Stimulated activated CD8-positive, alpha-beta memory T cell treated with anti-CD3 and anti-CD28 coated beads, Interleukin-4, amount 100 ng/mL, for 48 hours (primary cell): ENCODE results near the gene IGSF3.
A peak's percentile ranks its signal among the peaks of the same experiment; 100 is the strongest.
"Not testable (repeated sequence)": the region's sequence is repeated elsewhere in the genome, so short reads cannot be mapped to it uniquely, and the experiment has no call there.

ENCODE experiments used
- DNase-seq: peaks from one replicate; pipeline ENCODE4 v3.0.0-alpha.2; 2020

The IGSF3 gene

GRCh38 chr1:116657836-116658235, 9.7 kb downstream of the IGSF3 start:
- DNase-seq: not testable (repeated sequence)

DNA sequence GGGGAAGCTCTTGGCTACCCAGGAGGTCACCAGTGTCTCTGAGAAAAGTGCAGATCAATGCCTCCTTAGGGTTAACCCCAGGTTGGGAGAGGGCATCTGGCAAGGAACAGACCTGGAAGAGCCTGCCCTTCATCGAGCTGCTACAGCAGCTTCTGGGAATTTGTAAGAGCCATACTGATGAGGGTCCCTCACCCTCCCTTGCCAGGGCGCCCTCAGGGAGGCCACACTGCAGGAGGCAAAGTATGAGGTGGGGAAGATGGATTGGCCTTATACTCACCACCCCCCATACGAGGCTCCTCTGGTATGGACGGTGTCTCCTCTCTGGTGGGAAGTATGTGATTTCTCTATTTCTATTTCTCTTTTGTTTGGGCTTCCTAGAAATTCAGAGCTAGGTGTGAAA, 13.2 kb downstream of the IGSF3 start:
- no peak for DNase-seq

DNA sequence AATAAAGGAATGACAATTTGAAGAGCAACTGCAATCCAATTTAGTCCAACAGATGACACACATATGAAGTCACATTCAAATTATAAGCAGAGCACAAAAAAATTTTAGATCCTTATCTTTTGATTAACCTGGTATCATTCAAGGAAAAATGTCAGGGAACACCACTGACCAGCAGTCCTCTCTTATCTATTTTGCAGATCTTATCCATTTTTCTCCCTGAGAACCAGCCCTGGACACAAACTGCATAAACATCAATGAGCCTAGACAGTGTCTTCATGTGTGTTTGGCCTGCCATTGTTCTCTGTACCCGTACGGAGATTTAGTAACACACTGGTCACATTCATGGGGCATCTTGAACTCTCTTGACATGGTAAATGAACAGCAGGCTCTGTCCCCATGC, 14.9 kb downstream of the IGSF3 start:
- DNase-seq: not testable (repeated sequence)

GRCh38 chr1:116650781-116651180, 16.8 kb downstream of the IGSF3 start:
- not testable (repeated sequence) for DNase-seq

DNA sequence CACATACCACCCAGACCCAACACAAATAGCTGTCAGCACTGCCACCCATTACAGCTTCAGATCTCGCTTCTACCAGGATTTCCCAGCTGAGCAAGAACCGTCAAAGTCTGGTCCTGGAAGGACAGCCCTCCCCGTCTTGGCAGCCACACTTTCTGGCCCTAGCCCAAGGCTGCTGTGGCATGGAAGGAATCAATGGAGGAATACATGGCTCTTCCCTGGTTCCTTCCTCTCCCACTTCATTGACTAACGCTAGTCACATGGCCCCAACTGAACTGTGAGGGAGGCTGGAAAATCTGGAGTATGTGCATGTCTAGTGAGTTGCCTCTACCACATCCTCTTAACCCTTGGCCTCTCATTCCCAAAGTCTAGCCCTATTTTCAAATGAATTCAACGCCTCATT, 18.5 kb downstream of the IGSF3 start:
- DNase-seq: not testable (repeated sequence)

GRCh38 chr1:116648325-116648724, 19.2 kb downstream of the IGSF3 start:
- not testable (repeated sequence) for DNase-seq

DNA sequence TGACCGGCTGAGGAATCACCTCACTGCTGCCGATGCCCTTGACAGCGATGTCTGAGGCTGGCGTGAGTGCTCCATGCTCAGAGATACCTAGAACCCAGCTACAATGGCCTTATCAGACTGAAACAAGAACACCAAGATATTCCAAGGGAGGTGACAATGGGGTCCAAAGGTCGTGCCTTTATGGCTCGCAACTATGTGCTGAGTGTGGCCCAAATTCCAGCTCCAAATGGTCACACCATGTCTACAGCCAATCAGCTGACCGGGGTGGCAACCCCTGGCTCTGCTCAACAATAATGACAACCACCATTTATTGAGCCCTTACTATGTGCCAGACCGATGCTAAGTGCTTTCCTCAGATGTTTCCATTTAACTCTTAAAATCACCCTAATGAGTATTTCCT, 20.3 kb downstream of the IGSF3 start:
- not testable (repeated sequence) for DNase-seq

DNA sequence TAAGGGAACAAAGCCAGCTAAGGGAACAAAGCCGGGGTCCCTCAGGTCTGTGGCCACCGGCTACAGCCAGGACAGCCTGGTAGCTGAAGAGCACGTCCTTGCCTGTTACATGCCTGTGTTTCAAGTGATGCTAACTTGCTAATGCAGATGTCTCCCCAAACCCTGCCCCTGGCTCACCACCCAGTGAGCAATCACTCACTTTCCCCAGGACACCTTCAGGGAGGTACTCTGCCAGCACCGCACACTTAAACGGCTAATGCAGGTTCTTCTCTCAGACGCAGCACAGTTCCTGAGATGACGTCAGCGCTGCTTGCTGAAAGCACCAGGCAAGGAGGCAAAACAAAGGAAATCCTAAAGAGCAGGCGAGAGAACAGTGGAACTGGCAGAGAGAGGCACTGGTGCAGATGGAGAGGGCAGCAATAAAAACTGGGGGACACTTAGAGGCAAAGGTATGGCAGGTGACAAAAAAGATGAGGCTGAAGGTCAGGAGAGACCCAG, 20.8 kb downstream of the IGSF3 start:
- not testable (repeated sequence) for DNase-seq

- not testable (repeated sequence) for DNase-seq
These were observed 21.5 kb downstream of the IGSF3 start for GRCh38 chr1:116645802-116646672.

DNA sequence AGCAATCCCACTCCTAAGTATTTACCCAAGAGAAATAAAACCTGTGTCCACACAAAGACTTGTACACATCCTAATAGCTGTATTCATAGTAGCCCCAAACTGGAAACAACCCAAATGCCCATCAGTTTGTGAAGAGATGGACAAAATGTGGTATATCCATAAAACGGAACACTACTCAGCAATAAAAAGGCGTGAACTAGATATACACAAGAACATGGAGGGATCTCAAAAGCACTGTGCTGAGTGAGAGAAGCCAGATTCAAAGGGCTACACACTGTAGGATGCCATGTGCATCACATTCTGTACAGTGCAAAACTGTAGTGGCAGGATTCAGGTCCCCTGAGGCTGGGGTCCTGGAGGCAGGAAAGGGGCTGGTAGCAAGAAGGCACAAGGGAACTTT, 22.5 kb downstream of the IGSF3 start:
- not testable (repeated sequence) for DNase-seq

- DNase-seq: not testable (repeated sequence)
These were observed 23.4 kb downstream of the IGSF3 start for GRCh38 chr1:116644096-116644495.

DNA sequence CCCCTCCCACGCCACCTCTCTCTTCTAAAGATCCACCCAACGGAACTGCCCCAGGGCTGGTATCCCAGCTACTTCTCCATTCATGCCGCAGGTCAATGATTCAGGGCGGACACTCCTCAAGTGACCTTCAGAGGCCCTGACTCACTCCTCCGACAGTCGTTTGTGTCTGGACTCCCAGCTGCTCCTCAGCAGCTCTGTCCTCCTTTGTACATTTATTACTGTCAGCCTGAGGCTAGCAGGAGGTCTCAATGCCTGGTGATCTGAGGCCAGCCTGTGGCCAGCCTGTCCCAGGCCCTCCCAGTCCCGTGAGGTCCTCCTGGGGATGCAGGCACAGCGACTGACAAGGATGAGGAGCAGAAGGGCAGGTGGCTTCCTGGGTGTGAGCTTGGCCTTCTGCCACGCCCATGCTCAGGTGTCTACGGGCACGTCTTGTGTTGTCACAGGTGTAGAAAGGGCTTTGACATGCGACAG, 24.2 kb downstream of the IGSF3 start:
- DNase-seq: not testable (repeated sequence)

- not testable (repeated sequence) for DNase-seq
These were observed 24.9 kb downstream of the IGSF3 start for GRCh38 chr1:116642311-116643280.

GRCh38 chr1:116637583-116637982, 29.9 kb downstream of the IGSF3 start:
- peak; percentile 39 for DNase-seq

- DNase-seq: not testable (repeated sequence)
These were observed 30.9 kb downstream of the IGSF3 start for GRCh38 chr1:116636584-116636983.

GRCh38 chr1:116634386-116634785, 33.1 kb downstream of the IGSF3 start:
- DNase-seq: not testable (repeated sequence)

DNA sequence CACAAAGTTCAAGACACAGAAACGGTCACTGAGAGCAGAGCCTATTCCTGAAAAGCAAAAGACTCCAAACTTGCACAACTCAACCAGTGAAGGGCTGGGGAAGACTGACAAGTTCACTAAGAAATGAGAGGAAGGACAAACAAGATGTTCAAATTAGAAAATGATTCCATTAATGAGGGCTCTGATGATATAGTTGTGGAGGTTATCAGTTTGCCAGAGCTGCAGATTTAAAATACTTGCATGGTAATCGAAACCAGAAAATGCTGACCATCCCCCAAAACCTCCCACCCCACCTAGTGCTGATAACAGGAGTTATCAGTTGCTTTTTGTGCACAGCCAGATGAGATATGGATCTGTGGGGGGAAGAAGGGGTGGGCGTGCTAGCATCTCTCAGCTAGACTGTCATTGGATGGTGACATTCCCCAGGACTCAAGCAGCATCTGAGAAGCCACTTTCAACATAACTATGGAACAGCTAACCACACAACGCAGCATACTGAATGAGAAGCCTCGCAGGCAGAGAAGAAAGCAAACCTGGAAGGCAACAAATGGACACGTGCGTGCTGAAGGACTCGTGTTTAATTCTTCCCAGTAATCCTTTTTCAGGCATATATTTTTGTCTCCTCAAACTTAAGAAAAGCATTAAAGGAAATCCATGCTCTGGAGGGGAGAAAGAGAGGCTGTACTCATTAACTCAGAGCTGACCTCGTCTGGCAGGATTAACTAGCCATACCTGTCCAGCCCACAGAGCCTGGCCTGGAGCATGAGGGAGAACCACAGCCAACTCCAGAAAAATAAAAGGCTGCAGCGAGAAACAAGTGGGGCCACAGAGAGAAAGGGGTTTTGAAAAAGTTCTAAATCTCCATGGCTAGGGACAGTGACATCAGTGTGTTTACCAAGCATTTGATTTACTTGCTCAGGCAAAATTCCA, 35.3 kb downstream of the IGSF3 start:
- DNase-seq: not testable (repeated sequence)

GRCh38 chr1:116631554-116631953, 36.0 kb downstream of the IGSF3 start:
- not testable (repeated sequence) for DNase-seq

GRCh38 chr1:116630057-116630456, 37.5 kb downstream of the IGSF3 start:
- not testable (repeated sequence) for DNase-seq

DNA sequence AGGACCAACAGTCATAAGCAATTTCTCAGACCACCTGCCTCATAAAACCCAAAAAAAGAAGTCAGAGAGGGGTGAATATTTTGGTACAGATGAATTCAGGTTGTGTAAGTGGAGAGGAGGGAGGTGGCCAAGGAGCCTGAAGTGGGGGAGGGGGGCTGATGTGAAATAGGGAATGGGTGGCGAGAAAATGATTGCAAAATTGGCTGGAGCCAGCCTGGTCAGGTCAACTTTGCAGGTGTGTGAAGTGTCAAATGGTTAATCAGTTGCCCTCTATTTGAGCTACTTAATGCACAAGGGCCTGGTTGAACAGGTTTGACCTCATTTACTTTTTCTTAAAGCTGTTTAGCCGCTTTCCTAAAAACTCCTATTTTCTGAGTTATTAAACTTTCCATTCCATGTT, 38.1 kb downstream of the IGSF3 start:
- not testable (repeated sequence) for DNase-seq

GRCh38 chr1:116628448-116628847, 39.1 kb downstream of the IGSF3 start:
- DNase-seq: no peak

DNA sequence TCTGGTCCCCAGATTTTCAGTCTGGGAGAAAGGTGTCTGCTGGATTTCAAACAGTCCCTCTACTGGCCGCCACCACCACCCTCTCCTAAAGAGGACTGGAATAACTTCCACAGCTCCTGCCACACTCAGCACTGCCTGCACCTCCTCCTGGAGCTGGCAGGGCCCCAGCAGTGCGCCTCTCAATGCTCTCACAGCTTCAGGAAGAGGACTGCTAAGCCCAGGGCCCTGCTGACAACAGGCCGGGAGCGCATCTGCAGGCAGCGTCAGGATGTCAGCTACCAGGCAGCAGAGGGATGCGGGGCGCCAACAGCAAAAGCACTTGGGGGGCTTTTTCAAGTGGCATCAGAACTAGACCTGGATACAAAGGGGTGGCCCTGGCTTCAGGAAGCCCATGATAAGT, 40.2 kb downstream of the IGSF3 start:
- not testable (repeated sequence) for DNase-seq
